CD4-positive, alpha-beta T cell treated with Interleukin-6 at 100 ng/mL for 8 hours (primary cell): ENCODE measurements around the gene DTNB.
"Not testable (repeated sequence)": the region's sequence is repeated elsewhere in the genome, so short reads cannot be mapped to it uniquely, and the experiment has no call there.

Source experiments
- DNase-seq: peaks from one replicate; pipeline ENCODE4 v3.0.0-alpha.2; 2020; ENCODE audit warnings: mixed read lengths, low spot score

The DTNB gene

DNA sequence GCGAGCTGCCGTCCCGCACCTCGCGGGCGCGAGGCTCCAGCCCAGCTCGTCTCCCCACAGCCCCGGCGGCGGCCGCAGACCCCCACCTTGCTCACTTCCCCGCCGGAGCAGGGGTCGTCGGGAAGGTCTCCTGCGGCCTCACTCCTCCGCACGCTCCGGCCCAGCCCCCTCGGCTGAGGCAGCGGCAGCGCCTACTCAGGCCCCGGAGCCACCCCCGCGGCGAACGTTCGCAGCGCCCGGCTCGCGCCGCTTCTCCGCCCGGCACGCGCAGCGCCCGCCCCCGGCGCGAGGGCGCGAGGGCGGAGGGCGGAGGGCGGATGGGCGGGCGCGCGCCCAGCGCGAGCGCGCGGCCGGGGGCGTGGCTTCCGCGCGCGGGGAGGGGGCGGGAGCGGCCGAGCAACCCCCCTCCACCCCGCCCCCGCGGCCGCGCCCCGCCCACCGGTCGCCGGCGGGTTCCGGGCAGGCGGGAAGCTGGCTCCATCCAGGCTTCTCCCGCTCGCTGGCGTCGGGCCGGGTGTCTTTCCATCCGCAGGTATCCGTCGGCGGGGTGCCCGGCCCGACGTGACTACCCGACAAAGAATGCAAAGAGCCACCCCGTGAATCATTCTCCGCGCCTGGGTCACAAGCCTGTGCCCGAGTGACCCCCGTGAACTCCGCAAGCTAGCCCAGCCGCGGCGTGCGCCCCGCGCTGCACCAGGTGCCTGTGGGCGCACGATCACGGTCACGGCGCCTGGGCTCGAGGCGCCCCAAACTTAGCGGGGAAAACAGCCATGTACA is at the start of gene DTNB:
Gene DTNB (minus strand): TSS at position 278 of the 777 bp plus-strand sequence. CDS start 20,917 bp downstream, outside the sequence.
- peak; percentile 73 for DNase-seq

GRCh38 chr2:25722224-25722623 is 48.8 kb upstream of the DTNB start:
- DNase-seq = no peak

- no peak for DNase-seq
Observed at GRCh38 chr2:25720575-25720974, 47.2 kb upstream of the DTNB start.

DNA sequence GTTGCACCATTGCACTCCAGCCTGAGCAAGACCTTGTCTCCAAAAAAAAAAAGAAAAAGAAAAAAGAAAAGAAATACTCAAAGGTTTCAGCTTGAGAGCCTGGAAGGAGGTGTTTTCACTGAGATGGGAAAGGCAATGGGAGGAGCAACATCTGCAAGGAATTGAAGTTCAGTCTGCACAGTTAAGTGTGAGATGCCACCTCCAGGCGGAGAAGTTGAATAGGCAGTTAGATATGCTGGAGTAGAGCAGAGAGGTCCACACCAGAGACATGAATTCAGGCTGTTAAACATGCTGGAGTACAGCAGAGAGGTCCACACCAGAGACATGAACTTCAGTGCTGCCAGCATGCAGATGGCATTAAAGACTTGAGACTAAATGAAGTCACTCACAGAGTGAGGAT is 41.4 kb upstream of the DTNB start:
- no peak for DNase-seq

- DNase-seq = no peak
Observed at GRCh38 chr2:25712455-25712854, 39.1 kb upstream of the DTNB start.

DNA sequence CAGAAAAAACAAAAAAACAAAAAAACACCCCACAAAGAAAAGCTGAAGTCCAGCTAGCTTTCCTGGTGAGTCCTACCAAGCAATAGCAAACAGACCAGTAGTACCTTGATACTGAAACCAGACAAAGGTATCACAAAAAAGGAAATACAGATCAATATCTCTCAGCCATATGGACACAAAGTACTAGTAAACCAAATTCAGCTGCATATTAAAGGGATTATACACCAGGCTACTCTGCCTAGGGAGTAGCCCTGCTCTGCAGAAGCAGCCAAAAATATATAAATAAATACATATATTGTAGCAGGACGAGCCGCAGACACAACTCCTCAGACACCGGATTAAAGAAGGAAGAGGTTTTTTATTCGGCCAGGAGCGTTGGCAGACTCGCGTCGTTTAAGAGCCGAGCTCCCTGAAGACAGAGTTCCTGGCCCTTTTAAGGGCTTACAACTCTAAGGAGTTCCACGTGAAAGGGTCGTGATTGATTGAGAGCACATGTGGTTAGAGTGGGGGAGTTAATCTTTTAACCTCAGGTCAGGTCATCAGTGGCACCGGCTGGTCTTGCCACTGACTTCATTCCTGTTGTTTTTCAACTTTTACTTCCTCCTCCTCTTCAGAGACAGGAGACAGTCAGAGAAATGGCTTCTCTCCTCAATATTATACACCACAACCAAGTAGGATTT is 38.4 kb upstream of the DTNB start:
- no peak for DNase-seq

DNA sequence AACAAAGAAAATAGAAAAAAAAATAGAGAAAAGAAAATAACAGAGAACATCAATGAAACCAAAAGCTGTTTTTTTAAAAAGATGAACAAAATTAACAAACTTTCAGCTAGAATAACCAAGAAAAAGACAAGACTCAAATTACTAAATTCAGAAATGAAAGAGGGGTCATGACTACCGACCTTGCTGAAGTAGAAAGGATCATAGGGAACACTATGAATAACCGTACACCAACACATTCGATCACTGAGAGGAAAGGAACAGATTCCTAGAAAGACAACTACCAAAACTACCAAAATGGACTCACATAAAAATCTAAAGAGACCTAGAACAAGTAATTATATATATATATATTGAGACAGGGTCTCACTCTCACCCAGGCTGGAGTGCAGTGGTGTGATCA is 37.4 kb upstream of the DTNB start:
- no peak for DNase-seq

- no peak for DNase-seq
Observed at GRCh38 chr2:25709349-25709748, 36.0 kb upstream of the DTNB start.

- no peak for DNase-seq
Observed at GRCh38 chr2:25707927-25708590, 34.7 kb upstream of the DTNB start.

DNA sequence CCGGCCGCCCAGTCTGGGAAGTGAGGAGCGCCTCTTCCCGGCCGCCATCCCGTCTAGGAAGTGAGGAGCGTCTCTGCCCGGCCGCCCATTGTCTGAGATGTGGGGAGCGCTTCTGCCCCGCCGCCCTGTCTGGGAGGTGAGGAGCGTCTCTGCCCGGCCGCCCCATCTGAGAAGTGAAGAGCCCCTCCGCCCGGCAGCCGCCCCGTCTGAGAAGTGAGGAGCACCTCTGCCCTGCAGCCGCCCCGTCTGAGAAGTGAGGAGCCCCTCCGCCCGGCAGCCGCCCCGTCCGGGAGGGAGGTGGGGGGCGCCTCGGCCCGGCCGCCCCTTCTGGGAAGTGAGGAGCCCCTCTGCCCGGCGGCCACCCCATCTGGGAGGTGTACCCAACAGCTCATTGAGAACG is 32.2 kb upstream of the DTNB start:
- not testable (repeated sequence) for DNase-seq

- no peak for DNase-seq
Observed at GRCh38 chr2:25701801-25702200, 28.4 kb upstream of the DTNB start.

DNA sequence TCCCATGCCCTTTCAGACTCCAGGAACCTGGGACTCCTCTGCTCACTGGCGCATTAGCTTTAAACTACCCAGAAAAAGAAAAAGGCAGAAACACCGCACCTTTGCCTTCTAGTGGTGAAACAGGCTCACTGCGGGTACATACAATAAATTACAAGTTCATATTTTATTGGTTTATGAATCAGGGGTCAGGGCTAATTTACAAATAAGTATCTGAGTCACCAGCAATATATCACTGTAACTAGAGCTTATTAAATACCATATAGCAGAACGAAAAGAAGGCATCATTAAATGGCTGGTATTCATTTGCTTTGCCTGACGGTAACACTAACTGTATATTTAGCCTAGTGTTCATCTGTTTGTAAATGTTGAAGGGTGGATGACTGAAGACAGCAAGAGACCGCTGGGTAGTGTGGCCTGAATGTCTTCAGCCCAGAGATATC is 26.9 kb upstream of the DTNB start:
- peak; percentile 31 for DNase-seq

GRCh38 chr2:25699216-25699615 is 25.8 kb upstream of the DTNB start:
- DNase-seq = no peak

DNA sequence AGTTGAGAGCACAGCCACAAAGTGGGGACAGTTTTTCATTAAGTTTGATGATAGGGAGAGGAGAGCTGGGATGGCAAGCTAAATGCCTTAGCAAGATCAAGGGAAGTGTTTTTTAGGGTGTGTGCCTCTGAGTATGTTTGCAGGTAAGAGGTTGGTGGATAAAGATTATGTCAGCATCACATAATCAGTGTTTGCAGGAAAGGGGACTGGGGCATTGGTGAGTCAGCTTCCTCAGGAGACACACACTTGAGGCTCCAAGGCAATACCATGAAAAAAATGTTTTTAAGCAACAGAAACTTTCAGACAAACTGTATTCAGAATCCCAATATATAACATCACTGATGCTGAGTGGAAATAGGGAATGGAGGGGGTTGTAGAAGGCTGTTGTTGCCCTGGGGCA is 25.4 kb upstream of the DTNB start:
- no peak for DNase-seq

- no peak for DNase-seq
Observed at GRCh38 chr2:25697559-25698341, 24.4 kb upstream of the DTNB start.

DNA sequence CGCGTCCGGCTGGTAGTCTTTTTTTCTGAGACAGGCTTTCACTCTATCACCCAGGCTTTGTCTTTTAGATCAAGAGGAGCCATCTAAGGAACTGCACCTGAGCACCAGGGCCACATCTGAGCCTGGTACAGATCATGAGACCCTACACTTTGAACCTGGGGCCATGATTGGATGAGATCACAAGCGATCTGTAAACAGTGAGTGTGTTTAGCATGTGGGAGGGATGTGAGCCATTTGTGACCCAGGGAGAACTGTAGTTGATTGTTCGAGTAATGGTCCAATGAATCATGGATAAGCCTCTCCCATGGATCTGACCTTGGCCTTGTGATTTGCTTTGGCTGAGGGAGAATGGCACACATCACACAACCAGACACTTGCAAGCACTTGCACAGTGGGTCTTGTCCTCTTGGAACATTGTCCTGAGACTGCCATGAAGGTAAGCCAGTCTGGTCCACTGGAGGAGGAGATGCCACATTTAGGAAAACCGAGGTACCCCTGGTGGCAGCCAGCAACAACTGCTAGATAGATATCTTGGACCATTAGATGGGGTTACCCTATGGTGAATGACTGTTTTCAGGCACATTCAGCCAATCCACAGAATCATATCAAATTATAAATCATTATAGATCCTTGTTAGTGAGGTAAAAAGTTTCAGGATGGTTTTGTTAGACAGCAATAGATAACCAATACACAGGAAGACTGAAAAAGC is 19.5 kb upstream of the DTNB start:
- no peak for DNase-seq

- no peak for DNase-seq
Observed at GRCh38 chr2:25692143-25692542, 18.8 kb upstream of the DTNB start.

GRCh38 chr2:25690058-25690457 is 16.7 kb upstream of the DTNB start:
- DNase-seq = no peak

DNA sequence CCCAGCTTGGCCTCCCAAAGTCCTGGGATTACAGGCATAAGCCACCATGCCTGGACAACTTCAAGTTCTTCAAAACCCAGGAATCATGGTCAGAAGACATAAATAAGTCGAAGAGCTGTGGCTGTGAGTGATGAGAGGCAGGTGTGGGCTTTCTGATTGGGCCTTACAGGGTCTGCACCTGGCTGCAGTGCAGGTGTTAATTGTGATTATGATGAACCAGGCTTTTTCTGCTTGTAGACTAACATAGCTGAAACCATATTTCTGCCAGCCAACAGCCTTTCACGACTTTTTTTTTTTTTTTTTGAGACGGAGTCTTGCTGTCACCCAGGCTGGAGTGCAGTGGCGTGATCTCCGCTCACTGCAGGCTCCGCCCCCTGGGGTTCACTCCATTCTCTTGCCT is 14.9 kb upstream of the DTNB start:
- no peak for DNase-seq

DNA sequence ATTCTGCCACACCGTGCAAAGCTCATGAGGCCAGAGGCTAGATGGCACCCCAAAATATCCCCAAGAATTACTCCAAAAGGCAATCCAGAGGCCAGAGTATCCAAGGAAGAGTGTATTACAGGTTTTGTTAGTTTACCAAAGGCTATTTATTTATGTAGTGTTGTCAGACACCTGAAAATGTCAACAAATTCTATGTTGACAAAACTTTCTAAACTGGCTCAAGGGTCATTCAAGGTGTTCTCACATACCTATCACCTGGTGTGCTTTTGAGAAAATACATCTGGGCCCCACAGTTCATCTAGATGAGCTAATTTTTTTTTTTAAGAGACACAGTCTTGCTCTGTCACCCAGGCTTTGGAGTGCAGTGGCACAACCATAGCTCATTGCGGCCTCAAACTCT is 12.4 kb upstream of the DTNB start:
- DNase-seq = no peak
